Esophagus (tissue), 2 donors: ENCODE measurements around the gene GAGE12E. TPM values are rescaled to one million over a fixed set of nuclear protein-coding genes. Genes with fewer than 3 reads are reported as not detected.
"Not testable (repeated sequence)": the region's sequence is repeated elsewhere in the genome, so short reads cannot be mapped to it uniquely, and the experiment has no call there.

Experiments used
- H3K27ac ChIP-seq, 2 donors: one replicate each; pipeline ENCODE4 v1.5.1; 2013; ENCODE audit warnings: low read depth in 2 of 2, mild to moderate bottlenecking in 2 of 2, inconsistent platforms in 1 of 2, low read length in 1 of 2, moderate library complexity in 1 of 2
- H3K27me3 ChIP-seq, 2 donors: one replicate each; pipeline ENCODE4 v1.6.1; 2013; ENCODE audit warnings: low read length in 2 of 2, control low read depth in 1 of 2, mild to moderate bottlenecking in 1 of 2; ENCODE audit not compliant: insufficient read depth in 2 of 2, control insufficient read depth in 1 of 2
- H3K36me3 ChIP-seq, 2 donors: one replicate each; pipeline ENCODE4 v1.6.1; 2013; ENCODE audit warnings: low read length in 1 of 2; ENCODE audit not compliant: control insufficient read depth in 2 of 2, insufficient read depth in 2 of 2
- H3K4me1 ChIP-seq, 2 donors: one replicate each; pipeline ENCODE4 v1.6.1; 2013; ENCODE audit warnings: low read length in 1 of 2; ENCODE audit not compliant: control insufficient read depth in 2 of 2, insufficient read depth in 2 of 2
- H3K4me3 ChIP-seq, 2 donors: one replicate each; pipeline ENCODE4 v1.5.1; 2013; ENCODE audit warnings: low read length in 2 of 2, mild to moderate bottlenecking in 2 of 2, low read depth in 1 of 2, moderate library complexity in 1 of 2
- H3K9me3 ChIP-seq, 2 donors: one replicate each; pipeline ENCODE4 v1.6.1; 2013; ENCODE audit warnings: mild to moderate bottlenecking in 2 of 2, low read depth in 1 of 2, low read length in 1 of 2, moderate library complexity in 1 of 2; ENCODE audit not compliant: control insufficient read depth in 2 of 2, insufficient read depth in 1 of 2
- WGBS, 2 donors: extraction: QIAGEN DNeasy Blood & Tissue Kit; methylation state at CpG; one replicate each; pipeline ENCODE4 v1.1.7; 2013; 5-methylcytosine and 5-hydroxymethylcytosine counted together
- polyA plus RNA-seq, 2 donors: library from polyadenylated mRNA; stranded (reverse); fragments of 200-250 nt; gene quantifications; one replicate each; pipeline ENCODE4 v1.2.3, GENCODE V29; 2013
- donor health status: healthy with polysubstance abuse.
- donor health status: Bipolar disorder and iron deficiency.

GAGE12E gene
- polyA plus RNA-seq, 2 donors = not detected

GRCh38 chrX:49589769-49590478 lies 38.8 kb downstream of the GAGE12E start:
- H3K4me1 ChIP-seq, H3K27ac ChIP-seq, H3K27me3 ChIP-seq, H3K9me3 ChIP-seq, H3K4me3 ChIP-seq, H3K36me3 ChIP-seq: not testable (repeated sequence)
- 92 to 94% methylated on average over 24 to 25 of the region's 37 CpGs for WGBS, 2 donors

GRCh38 chrX:49590488-49590887 lies 39.4 kb downstream of the GAGE12E start:
- H3K4me1 ChIP-seq, H3K27me3 ChIP-seq, H3K9me3 ChIP-seq, H3K36me3 ChIP-seq, H3K27ac ChIP-seq, H3K4me3 ChIP-seq: not testable (repeated sequence)
- 91 to 92% methylated on average over 10 of the region's 17 CpGs for WGBS, 2 donors

- H3K9me3 ChIP-seq, H3K27me3 ChIP-seq, H3K4me1 ChIP-seq, H3K4me3 ChIP-seq, H3K36me3 ChIP-seq, H3K27ac ChIP-seq: not testable (repeated sequence)
- no CpG with 5 or more reads among the region's 16 CpGs for WGBS, 2 donors
Measured at GRCh38 chrX:49598720-49599119, 47.6 kb downstream of the GAGE12E start, which contains the start of gene GAGE1. TSS of gene GAGE1 (plus strand) at chrX:49599020. CDS start at chrX:49600175, 1,155 bp downstream.

Other genes with a start within 250 kb of the GAGE12E start
- gene GAGE10, start 247.6 kb upstream of the GAGE12E start, polyA plus RNA-seq = not detected
- gene GAGE12J, start 229.3 kb upstream of the GAGE12E start, polyA plus RNA-seq = not detected
- gene GAGE13, start 219.7 kb upstream of the GAGE12E start, polyA plus RNA-seq = not detected
- gene GAGE12C, start 19.1 kb upstream of the GAGE12E start, polyA plus RNA-seq = not detected
- gene GAGE12D, start 9.6 kb upstream of the GAGE12E start, polyA plus RNA-seq = not detected
- not detected for gene GAGE12F, start 9.6 kb downstream of the GAGE12E start, polyA plus RNA-seq
- gene GAGE12G, start 19.1 kb downstream of the GAGE12E start, polyA plus RNA-seq = not detected
- not detected for gene GAGE12H, start 28.7 kb downstream of the GAGE12E start, polyA plus RNA-seq
- not detected for gene GAGE2A, start 38.2 kb downstream of the GAGE12E start, polyA plus RNA-seq
- gene GAGE1, start 47.7 kb downstream of the GAGE12E start, polyA plus RNA-seq = not detected
- not detected for gene PAGE1, start 144.7 kb downstream of the GAGE12E start, polyA plus RNA-seq